Iris pigment epithelial cell (primary cell): Measurements from ENCODE around the gene PLAGL2.

Experiments used
- DNase-seq: peaks from one replicate; pipeline ENCODE4 v3.0.0-alpha.2; 2011; ENCODE audit warnings: low read depth

PLAGL2 gene

DNA sequence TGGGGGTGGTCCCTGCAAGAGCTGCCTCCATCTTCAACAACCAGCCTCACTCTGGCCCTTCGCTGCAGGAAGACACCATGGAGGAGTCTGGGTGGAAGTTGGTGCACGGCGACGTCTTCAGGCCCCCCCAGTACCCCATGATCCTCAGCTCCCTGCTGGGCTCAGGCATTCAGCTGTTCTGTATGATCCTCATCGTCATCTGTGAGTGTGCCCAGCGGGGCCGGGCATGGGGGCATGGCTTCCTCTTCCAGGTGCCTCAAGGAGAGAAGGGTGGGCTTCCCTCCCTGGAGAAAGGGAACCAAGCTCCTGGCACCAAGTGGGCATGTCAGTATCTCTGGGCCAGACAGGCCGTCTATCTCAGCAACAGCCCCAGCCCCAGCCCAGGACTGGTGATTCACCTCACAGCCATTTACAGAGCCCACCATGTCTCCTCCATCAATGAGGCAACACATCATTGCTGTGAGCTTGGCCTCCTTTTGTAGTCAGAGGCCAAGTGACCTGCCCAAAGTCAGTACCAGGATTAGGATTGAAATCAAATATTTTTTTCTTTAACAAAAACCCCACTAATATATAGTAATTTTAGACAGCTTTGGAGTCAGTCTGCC lies 57.9 kb downstream of the PLAGL2 start:
- peak; percentile 12 for DNase-seq

- no peak for DNase-seq
These were observed 62.5 kb downstream of the PLAGL2 start for GRCh38 chr20:32144898-32145662.

GRCh38 chr20:32142991-32143390 lies 64.6 kb downstream of the PLAGL2 start:
- DNase-seq = no peak
